Measurements from ENCODE around the gene PEX10.

DNA sequence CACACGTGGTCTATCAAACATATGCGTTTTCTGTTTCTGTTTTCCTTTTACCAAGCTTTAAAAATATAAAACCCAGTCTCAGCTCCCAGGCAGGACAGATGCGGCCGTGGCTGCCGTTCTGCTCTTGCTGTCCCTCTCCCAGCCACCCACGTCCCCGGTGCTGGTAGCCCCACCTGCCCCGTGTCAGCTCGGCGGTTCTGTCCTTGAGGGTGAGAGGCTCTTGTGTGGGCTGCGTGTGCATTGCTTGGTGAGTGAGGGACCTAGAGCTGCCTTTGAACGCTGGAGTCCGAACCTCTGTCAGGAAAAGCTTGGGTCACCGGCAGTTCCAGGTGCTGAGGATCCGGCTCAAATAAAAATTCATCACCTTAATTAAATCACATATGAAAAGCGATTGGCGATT, 16.3 kb downstream of the PEX10 start:
- TF ChIP-seq, protein P1, sequence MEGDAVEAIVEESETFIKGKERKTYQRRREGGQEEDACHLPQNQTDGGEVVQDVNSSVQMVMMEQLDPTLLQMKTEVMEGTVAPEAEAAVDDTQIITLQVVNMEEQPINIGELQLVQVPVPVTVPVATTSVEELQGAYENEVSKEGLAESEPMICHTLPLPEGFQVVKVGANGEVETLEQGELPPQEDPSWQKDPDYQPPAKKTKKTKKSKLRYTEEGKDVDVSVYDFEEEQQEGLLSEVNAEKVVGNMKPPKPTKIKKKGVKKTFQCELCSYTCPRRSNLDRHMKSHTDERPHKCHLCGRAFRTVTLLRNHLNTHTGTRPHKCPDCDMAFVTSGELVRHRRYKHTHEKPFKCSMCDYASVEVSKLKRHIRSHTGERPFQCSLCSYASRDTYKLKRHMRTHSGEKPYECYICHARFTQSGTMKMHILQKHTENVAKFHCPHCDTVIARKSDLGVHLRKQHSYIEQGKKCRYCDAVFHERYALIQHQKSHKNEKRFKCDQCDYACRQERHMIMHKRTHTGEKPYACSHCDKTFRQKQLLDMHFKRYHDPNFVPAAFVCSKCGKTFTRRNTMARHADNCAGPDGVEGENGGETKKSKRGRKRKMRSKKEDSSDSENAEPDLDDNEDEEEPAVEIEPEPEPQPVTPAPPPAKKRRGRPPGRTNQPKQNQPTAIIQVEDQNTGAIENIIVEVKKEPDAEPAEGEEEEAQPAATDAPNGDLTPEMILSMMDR (conservative IDR thresholded peaks at IDR 0.05 in 1 of 2, IDR thresholded peaks at IDR 0.05 in 1 of 2; ENCODE audit: extremely low read depth in 1 of 2, insufficient read depth in 1 of 2, low read depth in 1 of 2, low read length in 2 of 2) = no peak
- no peak for TF ChIP-seq EZH2 (IDR thresholded peaks at IDR 0.05; ENCODE audit: borderline replicate concordance, low read length)

Data from mammary epithelial cell (primary cell).